Breast epithelium (tissue), 4 donors: ENCODE measurements around the gene GDI2. TPM values are rescaled to one million over a fixed set of nuclear protein-coding genes. Genes with fewer than 3 reads are reported as not detected.

Source experiments
- DNase-seq, 2 donors: peaks; one replicate each; pipeline ENCODE4 v3.0.0-alpha.2; 2019; ENCODE audit warnings: low spot score in 2 of 2
- H3K27ac ChIP-seq, 2 donors: fragments of 200-600 bp; sonication (generic) in 1 of 2; one replicate each; pipeline ENCODE4 v1.5.1; 2016 to 2019; ENCODE audit warnings: mild to moderate bottlenecking in 1 of 2
- H3K27me3 ChIP-seq, 2 donors: fragments of 200-600 bp; sonication (generic) in 1 of 2; one replicate each; pipeline versions ENCODE4 v1.5.1 to v1.6.0; 2017 to 2019; ENCODE audit warnings: control low read depth in 1 of 2, mild to moderate bottlenecking in 1 of 2
- H3K36me3 ChIP-seq: fragments of 200-600 bp; one replicate; pipeline ENCODE4 v1.5.1; 2019
- H3K4me1 ChIP-seq, 2 donors: fragments of 200-600 bp; sonication (generic); one replicate each; pipeline ENCODE4 v1.5.1; 2016 to 2019; ENCODE audit warnings: control low read depth in 1 of 2
- H3K4me3 ChIP-seq, 3 donors: fragments of 200-600 bp; sonication (generic); 1 replicate in 2 of 3; 2 replicates in 1 of 3; pipeline ENCODE4 v1.5.1; 2016 to 2019; ENCODE audit warnings: mild to moderate bottlenecking in 3 of 3, moderate library complexity in 2 of 3
- H3K9me3 ChIP-seq, 2 donors: fragments of 200-600 bp; sonication (generic) in 1 of 2; one replicate each; pipeline ENCODE4 v1.5.1; 2016 to 2019; ENCODE audit warnings: control low read depth in 1 of 2
- POLR2A ChIP-seq: fragments of 450-650 bp; IDR thresholded peaks from one replicate; pipeline ENCODE4 v1.6.1; 2016; ENCODE audit warnings: antibody characterized with exemption, mild to moderate bottlenecking, moderate library complexity
- POLR2AphosphoS5 ChIP-seq, 3 donors: sonication (generic); formaldehyde crosslinking; IDR thresholded peaks; one replicate each; pipeline ENCODE4 v1.6.1; 2017; ENCODE audit warnings: antibody characterized with exemption in 3 of 3
- intact Hi-C: fragments of 100-400 bp; cut with DNase I; formaldehyde crosslinking; loops from one replicate; pipeline ENCODE4 v1.15.1; 2023; ENCODE audit warnings: low total_unique reads
- total RNA-seq, 3 donors: library from RNA; depleted of rRNA; stranded (reverse); fragments of >200 nt; gene quantifications; one replicate each; pipeline ENCODE4 v1.1.0, GENCODE V29; 2016
- TF ChIP-seq, protein P1 (sequence below), 3 donors: fragments of 450-650 bp; IDR thresholded peaks; one replicate each; pipeline ENCODE4 v1.5.1; 2016 to 2017; ENCODE audit warnings: antibody characterized with exemption in 3 of 3, mild to moderate bottlenecking in 3 of 3, moderate library complexity in 3 of 3

Gene GDI2
- total RNA-seq, 3 donors from 2014 or later: 249 to 342 (median 259) TPM

DNA sequence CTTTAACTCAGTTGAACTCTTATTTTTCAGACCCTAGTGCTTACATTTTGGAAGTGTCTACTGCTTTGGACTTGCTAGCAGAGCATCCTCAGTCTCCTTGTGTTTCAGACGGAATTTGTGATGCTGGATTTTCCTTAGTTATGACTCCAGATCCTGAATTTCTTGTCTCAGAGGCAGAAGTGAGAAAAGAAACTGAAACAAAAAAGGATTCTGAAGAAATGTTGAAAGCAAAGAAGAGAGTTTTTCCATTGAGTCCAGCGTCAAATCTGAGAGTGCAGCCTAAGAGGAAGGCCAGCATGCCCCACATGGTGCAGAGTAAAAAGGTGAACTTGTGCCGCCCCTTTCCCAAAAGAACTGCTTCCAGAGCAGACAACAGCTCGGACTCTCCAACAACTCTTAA, 82.5 kb downstream of the GDI2 start:
- TF ChIP-seq POLR2AphosphoS5 (IDR thresholded peaks at IDR 0.05): no peak
- TF ChIP-seq POLR2A: no peak
- TF ChIP-seq, protein P1, sequence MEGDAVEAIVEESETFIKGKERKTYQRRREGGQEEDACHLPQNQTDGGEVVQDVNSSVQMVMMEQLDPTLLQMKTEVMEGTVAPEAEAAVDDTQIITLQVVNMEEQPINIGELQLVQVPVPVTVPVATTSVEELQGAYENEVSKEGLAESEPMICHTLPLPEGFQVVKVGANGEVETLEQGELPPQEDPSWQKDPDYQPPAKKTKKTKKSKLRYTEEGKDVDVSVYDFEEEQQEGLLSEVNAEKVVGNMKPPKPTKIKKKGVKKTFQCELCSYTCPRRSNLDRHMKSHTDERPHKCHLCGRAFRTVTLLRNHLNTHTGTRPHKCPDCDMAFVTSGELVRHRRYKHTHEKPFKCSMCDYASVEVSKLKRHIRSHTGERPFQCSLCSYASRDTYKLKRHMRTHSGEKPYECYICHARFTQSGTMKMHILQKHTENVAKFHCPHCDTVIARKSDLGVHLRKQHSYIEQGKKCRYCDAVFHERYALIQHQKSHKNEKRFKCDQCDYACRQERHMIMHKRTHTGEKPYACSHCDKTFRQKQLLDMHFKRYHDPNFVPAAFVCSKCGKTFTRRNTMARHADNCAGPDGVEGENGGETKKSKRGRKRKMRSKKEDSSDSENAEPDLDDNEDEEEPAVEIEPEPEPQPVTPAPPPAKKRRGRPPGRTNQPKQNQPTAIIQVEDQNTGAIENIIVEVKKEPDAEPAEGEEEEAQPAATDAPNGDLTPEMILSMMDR (IDR thresholded peaks at IDR 0.05): no peak
- H3K4me3 ChIP-seq: no peak overlapping the region
- H3K4me1 ChIP-seq: no peaks in the 10 kb centered on the region
- no peak overlapping the region for H3K27ac ChIP-seq
- no peaks in the 10 kb centered on the region for H3K36me3 ChIP-seq
- DNase-seq: no peak
- no peaks in the 10 kb centered on the region for H3K9me3 ChIP-seq
- intact Hi-C loops: no loop called here
- no peaks in the 10 kb centered on the region for H3K27me3 ChIP-seq

DNA sequence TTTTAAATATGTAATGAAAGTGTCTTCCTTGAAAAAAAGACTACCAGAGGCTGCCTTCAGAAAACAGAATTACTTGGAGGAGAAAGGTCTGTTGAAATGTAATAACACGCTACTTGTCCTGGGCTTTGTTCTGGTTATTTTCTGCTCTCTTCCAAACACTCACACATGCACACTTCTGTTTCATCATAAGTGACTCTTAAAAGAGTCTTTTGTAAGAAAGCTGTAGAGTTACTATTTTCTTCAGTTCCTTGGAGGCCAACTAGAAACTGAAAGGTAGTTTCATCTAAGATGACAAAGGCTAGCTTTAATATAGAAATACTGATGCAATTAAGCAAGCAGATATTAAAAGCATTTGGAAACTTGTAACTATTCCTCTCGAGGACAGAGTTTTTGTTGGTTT, 89.5 kb downstream of the GDI2 start:
- DNase-seq: no peak
- H3K27ac ChIP-seq: peak overlapping the region in 1 of 2 donors; percentile 42
- H3K9me3 ChIP-seq: no peaks in the 10 kb centered on the region
- no peaks in the 10 kb centered on the region for H3K4me1 ChIP-seq
- intact Hi-C loops: no loop called here
- no peaks in the 10 kb centered on the region for H3K36me3 ChIP-seq
- no peak for TF ChIP-seq POLR2A
- no peak for TF ChIP-seq POLR2AphosphoS5 (IDR thresholded peaks at IDR 0.05)
- TF ChIP-seq, protein P1 (IDR thresholded peaks at IDR 0.05): no peak
- no peak overlapping the region for H3K4me3 ChIP-seq
- H3K27me3 ChIP-seq: no peaks in the 10 kb centered on the region

DNA sequence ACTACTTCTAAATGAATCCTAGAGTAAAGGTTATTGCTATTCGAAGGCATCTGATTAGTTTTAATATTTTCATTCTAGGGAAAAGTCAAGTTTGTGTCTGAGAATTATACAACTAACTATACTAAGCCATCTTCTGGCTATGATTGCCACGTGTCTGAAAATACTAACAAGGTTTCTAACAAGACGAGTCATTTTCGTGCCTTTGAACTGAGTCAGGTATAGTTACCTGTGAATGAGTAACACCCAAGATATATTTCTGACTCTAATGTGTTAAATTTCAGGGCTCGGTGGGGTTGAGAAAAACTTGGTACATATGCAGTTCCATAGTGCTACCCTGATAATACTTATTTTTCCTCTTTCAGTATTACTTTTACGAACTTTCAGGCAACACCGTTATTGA, 93.1 kb downstream of the GDI2 start:
- no peak for TF ChIP-seq POLR2AphosphoS5 (IDR thresholded peaks at IDR 0.05)
- TF ChIP-seq, protein P1 (IDR thresholded peaks at IDR 0.05): no peak
- no peak for TF ChIP-seq POLR2A
- no peak overlapping the region for H3K4me3 ChIP-seq
- H3K27me3 ChIP-seq: no peaks in the 10 kb centered on the region
- H3K9me3 ChIP-seq: no peaks in the 10 kb centered on the region
- DNase-seq: no peak
- H3K27ac ChIP-seq: no peak overlapping the region
- intact Hi-C loops: no loop called here
- no peaks in the 10 kb centered on the region for H3K4me1 ChIP-seq
- H3K36me3 ChIP-seq: no peaks in the 10 kb centered on the region

DNA sequence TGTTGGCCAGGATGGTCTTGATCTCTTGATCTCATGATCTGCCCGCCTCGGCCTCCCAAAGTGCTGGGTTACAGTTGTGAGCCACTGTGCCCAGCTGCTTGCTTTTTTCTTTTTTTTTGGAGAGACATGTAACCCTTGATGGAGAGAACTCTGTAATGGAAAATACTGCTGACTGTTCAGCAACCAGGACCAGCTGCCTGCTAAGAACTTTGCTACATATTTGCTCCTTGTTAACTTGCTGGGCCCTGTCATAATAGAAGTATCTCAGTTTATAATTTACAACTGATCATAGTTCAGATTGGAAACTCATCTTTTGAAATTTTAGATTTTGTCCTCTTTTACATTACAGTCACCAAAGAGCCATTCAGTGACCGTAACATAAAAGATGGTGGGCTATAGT, 93.7 kb downstream of the GDI2 start:
- DNase-seq: no peak
- Histone ChIP-seq H3K4me1 (no peaks in the 10 kb centered on the region), H3K27me3 (no peaks in the 10 kb centered on the region), H3K36me3 (no peaks in the 10 kb centered on the region), H3K4me3 (no peak overlapping the region), H3K9me3 (no peaks in the 10 kb centered on the region), H3K27ac (no peak overlapping the region)
- intact Hi-C loops: no loop called here
- no peak for TF ChIP-seq POLR2A

Other genes starting within 250 kb of the GDI2 start
- gene ASB13, start 146.8 kb downstream of the GDI2 start, total RNA-seq: 10 to 100 TPM; 37.9 to 61.8 (median 42.9) TPM
- gene TASOR2, start 128.6 kb downstream of the GDI2 start, total RNA-seq: 100 to 1,000 TPM in 1 of 3 donors, 10 to 100 TPM in 2; 80.5 to 115 (median 98.6) TPM
- 10 to 100 TPM in 1 of 3 donors, 1 to 10 TPM in 2; 5.9 to 13.1 (median 8.8) TPM for gene ANKRD16, start 76.5 kb upstream of the GDI2 start, total RNA-seq
- gene FBH1, start 76.8 kb upstream of the GDI2 start, total RNA-seq: 100 to 1,000 TPM in 2 of 3 donors, 10 to 100 TPM in 1; 91.2 to 115 (median 109) TPM
- 10 to 100 TPM; 15.1 to 35.7 (median 25.9) TPM for gene IL15RA, start 164.1 kb upstream of the GDI2 start, total RNA-seq
- gene IL2RA, start 248.9 kb upstream of the GDI2 start, total RNA-seq: 1 to 10 TPM in 1 of 3 donors, under 1 TPM in 2; 0.33 to 1.3 (median 0.88) TPM